ENCODE measurements around the gene AGR3.
A peak's percentile ranks its signal among the peaks of the same experiment; 100 is the strongest.

Gene AGR3

GRCh38 chr7:16926283-16926682 is 44.5 kb upstream of the AGR3 start:
- H3K4me3 ChIP-seq (ENCODE audit: low read depth, low read length) = no peak overlapping the region
- no peaks in the 10 kb centered on the region; the same call in 1 of the 2 replicates for H3K9me3 ChIP-seq (ENCODE audit: control insufficient read depth, insufficient read depth, low read depth, low read length)
- H3K4me1 ChIP-seq (ENCODE audit: control insufficient read depth, insufficient read depth, low read length) = no peaks in the 10 kb centered on the region
- H3K27ac ChIP-seq (ENCODE audit: extremely low read depth, low read depth, low read length) = no peak overlapping the region
- peak; percentile 27; the same call in 1 of the 2 replicates for TF ChIP-seq ZNF654 (tag by site-specific recombination; IDR thresholded peaks at IDR 0.05; ENCODE audit: low read depth)
- TF ChIP-seq ZNF449 (tag by site-specific recombination; IDR thresholded peaks at IDR 0.05) = no peak
- POLR2A ChIA-PET = no interaction called here
- CTCF ChIA-PET = interaction anchor here (0.6 to 1.2 kb wide), 6 partner anchors 35 to 826 kb away, joined by 3 to 4 read pairs (median 3); no protein-coding TSS in a partner anchor
- H3K36me3 ChIP-seq (ENCODE audit: control insufficient read depth in 2 of 2, insufficient read depth in 1 of 2, low read length in 2 of 2) = no peaks in the 10 kb centered on the region

- TF ChIP-seq PRDM10 (tag by site-specific recombination; IDR thresholded peaks at IDR 0.05) (no peak), ZNF670 (tag by site-specific recombination; IDR thresholded peaks at IDR 0.05; ENCODE audit: low read depth) (no peak), OVOL3 (tag by site-specific recombination; IDR thresholded peaks at IDR 0.05) (no peak), ZNF639 (tag by site-specific recombination; IDR thresholded peaks at IDR 0.05) (no peak), ZBTB44 (tag by site-specific recombination; IDR thresholded peaks at IDR 0.05) (no peak), ZNF169 (tag by site-specific recombination; IDR thresholded peaks at IDR 0.05) (no peak), ZNF677 (tag by site-specific recombination; IDR thresholded peaks at IDR 0.05) (no peak), ZNF555 (tag by site-specific recombination; conservative IDR thresholded peaks at IDR 0.05) (no peak), EGR2 (tag by site-specific recombination; IDR thresholded peaks at IDR 0.05; ENCODE audit: low read depth) (no peak), ZNF76 (tag by site-specific recombination; IDR thresholded peaks at IDR 0.05; ENCODE audit: borderline replicate concordance, low read depth) (no peak), YY2 (tag by site-specific recombination; IDR thresholded peaks at IDR 0.05) (no peak), ZNF202 (tag by site-specific recombination; IDR thresholded peaks at IDR 0.05; ENCODE audit: borderline replicate concordance) (no peak), HOXD13 (CRISPR knock-in tag; IDR thresholded peaks at IDR 0.05; ENCODE audit: borderline replicate concordance) (no peak), ZFP3 (tag by site-specific recombination; IDR thresholded peaks at IDR 0.05; ENCODE audit: low read depth) (no peak), ZBTB6 (tag by site-specific recombination; IDR thresholded peaks at IDR 0.05) (no peak), ZSCAN18 (tag by site-specific recombination; IDR thresholded peaks at IDR 0.05) (no peak), ZNF777 (tag by site-specific recombination; IDR thresholded peaks at IDR 0.05; ENCODE audit: borderline replicate concordance) (no peak), GLIS1 (tag by site-specific recombination; IDR thresholded peaks at IDR 0.05) (no peak), FEZF1 (tag by site-specific recombination; IDR thresholded peaks at IDR 0.05) (no peak), IKZF3 (tag by site-specific recombination; IDR thresholded peaks at IDR 0.05) (no peak)
- CTCF ChIA-PET = interaction anchor here (0.6 to 1.2 kb wide), 4 partner anchors 34 to 827 kb away, joined by 3 to 4 read pairs (median 3); no protein-coding TSS in a partner anchor
- Histone ChIP-seq H3K4me3 (ENCODE audit: low read depth, low read length) (no peak overlapping the region), H3K9me3 (ENCODE audit: control insufficient read depth, insufficient read depth, low read depth, low read length) (no peaks in the 10 kb centered on the region; the same call in 1 of the 2 replicates), H3K4me1 (ENCODE audit: control insufficient read depth, insufficient read depth, low read length) (no peaks in the 10 kb centered on the region), H3K36me3 (ENCODE audit: control insufficient read depth in 2 of 2, insufficient read depth in 1 of 2, low read length in 2 of 2) (no peaks in the 10 kb centered on the region), H3K27ac (ENCODE audit: extremely low read depth, low read depth, low read length) (no peak overlapping the region)
- POLR2A ChIA-PET = no interaction called here
These were observed 43.8 kb upstream of the AGR3 start for GRCh38 chr7:16925609-16926008.

Measured in HEK293 (cell line).